ENCODE results near the gene MTMR12. TPM values are rescaled to one million over a fixed set of nuclear protein-coding genes. Genes with fewer than 3 reads are reported as not detected.
A peak's percentile ranks its signal among the peaks of the same experiment; 100 is the strongest.

Gene MTMR12
- total and polyA plus RNA-seq, 2 of the 4 experiments (the other 2 are of a cell fraction): 11.1 to 21.3 TPM

- no peak overlapping the region for H3K4ac ChIP-seq (ENCODE audit: low read depth, low read length)
Observed at GRCh38 chr5:32298059-32298415, 14.7 kb downstream of the MTMR12 start.

More at GRCh38 chr5:32298059-32298415, 14.7 kb downstream of the MTMR12 start:
- DNase-seq: no peak
- peaks cover 7% of the 10 kb centered on the region for H3K4me1 ChIP-seq (ENCODE audit: control insufficient read depth, insufficient read depth, low read length)
- WGBS, 2 experiments (ENCODE audit: extremely low coverage in 2 of 2, insufficient read length in 1 of 2): 100% methylated on average over 1 of the region's 5 CpGs; no CpG with 5 or more reads in 1 of the 2 experiments
- no peak overlapping the region for H2AK5ac ChIP-seq (ENCODE audit: low read depth, low read length)
- H2BK120ac ChIP-seq (ENCODE audit: low read depth, low read length): no peak overlapping the region
- H3K14ac ChIP-seq (replicated peaks; ENCODE audit: low read depth, low read length): no peak overlapping the region
- no peak overlapping the region for H3K23ac ChIP-seq (ENCODE audit: low read depth, low read length)
- in situ Hi-C loops (cut with MboI; ENCODE audit: low sequenced_read_pairs): no loop called here
- H3K36me3 ChIP-seq (ENCODE audit: control insufficient read depth, insufficient read depth, low read length): peaks cover 6% of the 10 kb centered on the region; the same call in 1 of the 2 replicates
- intact Hi-C loops (cut with micrococcal nuclease): no loop called here
- H3K27ac ChIP-seq (ENCODE audit: insufficient read depth, low read length): no peak overlapping the region
- H4K5ac ChIP-seq (ENCODE audit: low read depth, low read length): no peak overlapping the region
- no peak for ATAC-seq (ENCODE audit: low read depth)
- no peak overlapping the region for H2AFZ ChIP-seq (replicated peaks; ENCODE audit: low read length, poor library complexity)
- H3K4me3 ChIP-seq (ENCODE audit: insufficient read depth, low read depth, low read length): no peak overlapping the region
- H2AK9ac ChIP-seq (replicated peaks; ENCODE audit: low read depth, low read length, poor library complexity): peak overlapping the region; percentile 19
- H4K20me1 ChIP-seq (ENCODE audit: insufficient read depth, low read length): peaks cover 27% of the 10 kb centered on the region
- no peak overlapping the region for H2BK20ac ChIP-seq (ENCODE audit: low read depth, low read length)
- no peak overlapping the region for H3K4me2 ChIP-seq (ENCODE audit: low read depth, low read length)
- H3K18ac ChIP-seq (ENCODE audit: low read depth, low read length): no peak overlapping the region
- H2BK15ac ChIP-seq (ENCODE audit: low read depth, low read length): no peak overlapping the region
- no peak overlapping the region for H4K91ac ChIP-seq (ENCODE audit: insufficient read depth, low read depth, low read length)
- dilution Hi-C loops (cut with HindIII; ENCODE audit: low sequenced_read_pairs, unreplicated experiment): no loop called here
- H2BK5ac ChIP-seq (ENCODE audit: low read depth, low read length, poor library complexity, severe bottlenecking): no peak overlapping the region
- no TSS peak for BruUV-seq (replicated peaks)
- POLR2A ChIA-PET (ENCODE audit: unreplicated experiment): no interaction called here
- no peak overlapping the region for H3K56ac ChIP-seq (ENCODE audit: extremely low read depth, insufficient read depth, low read length)
- no peaks in the 10 kb centered on the region for H3K9me3 ChIP-seq (ENCODE audit: control insufficient read depth, insufficient read depth, low read length)
- H4K8ac ChIP-seq (ENCODE audit: low read depth in 2 of 2, low read length in 2 of 2): no peak overlapping the region
- no peak overlapping the region for H3K9ac ChIP-seq (ENCODE audit: low read depth, low read length)
- no peaks in the 10 kb centered on the region for H3K27me3 ChIP-seq (ENCODE audit: control insufficient read depth, insufficient read depth, low read length)
- CTCF ChIA-PET: interaction anchor here (0.6 to 1.3 kb wide), 2 partner anchors 12 to 31 kb away, joined by 3 read pairs; no protein-coding TSS in a partner anchor
- H3K9me1 ChIP-seq (ENCODE audit: insufficient read depth, low read length): peaks cover 26% of the 10 kb centered on the region
- TF ChIP-seq RCOR1 (IDR thresholded peaks at IDR 0.05; ENCODE audit: insufficient replicate concordance, low read length) (no peak), MXI1 (IDR thresholded peaks at IDR 0.05; ENCODE audit: borderline replicate concordance, low read depth, low read length) (no peak), RAD21 (IDR thresholded peaks at IDR 0.05; ENCODE audit: low read length) (no peak), SMC3 (IDR thresholded peaks at IDR 0.05; ENCODE audit: low read depth, low read length) (no peak), POLR2A (IDR thresholded peaks at IDR 0.05; ENCODE audit: low read depth, low read length) (no peak), ELK1 (IDR thresholded peaks at IDR 0.05; ENCODE audit: borderline replicate concordance, low read depth, low read length) (no peak), MAFK (IDR thresholded peaks at IDR 0.05; ENCODE audit: low read depth, low read length) (no peak)
- TF ChIP-seq, protein P1, sequence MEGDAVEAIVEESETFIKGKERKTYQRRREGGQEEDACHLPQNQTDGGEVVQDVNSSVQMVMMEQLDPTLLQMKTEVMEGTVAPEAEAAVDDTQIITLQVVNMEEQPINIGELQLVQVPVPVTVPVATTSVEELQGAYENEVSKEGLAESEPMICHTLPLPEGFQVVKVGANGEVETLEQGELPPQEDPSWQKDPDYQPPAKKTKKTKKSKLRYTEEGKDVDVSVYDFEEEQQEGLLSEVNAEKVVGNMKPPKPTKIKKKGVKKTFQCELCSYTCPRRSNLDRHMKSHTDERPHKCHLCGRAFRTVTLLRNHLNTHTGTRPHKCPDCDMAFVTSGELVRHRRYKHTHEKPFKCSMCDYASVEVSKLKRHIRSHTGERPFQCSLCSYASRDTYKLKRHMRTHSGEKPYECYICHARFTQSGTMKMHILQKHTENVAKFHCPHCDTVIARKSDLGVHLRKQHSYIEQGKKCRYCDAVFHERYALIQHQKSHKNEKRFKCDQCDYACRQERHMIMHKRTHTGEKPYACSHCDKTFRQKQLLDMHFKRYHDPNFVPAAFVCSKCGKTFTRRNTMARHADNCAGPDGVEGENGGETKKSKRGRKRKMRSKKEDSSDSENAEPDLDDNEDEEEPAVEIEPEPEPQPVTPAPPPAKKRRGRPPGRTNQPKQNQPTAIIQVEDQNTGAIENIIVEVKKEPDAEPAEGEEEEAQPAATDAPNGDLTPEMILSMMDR (conservative IDR thresholded peaks at IDR 0.05; ENCODE audit: low read depth, low read length): no peak
- H3K79me1 ChIP-seq (ENCODE audit: low read depth in 1 of 2, low read length in 2 of 2): peaks cover 47 to 80% of the 10 kb centered on the region in 2 experiments

Measured in IMR-90 (cell line).